Caco-2 (cell line): ENCODE results near the gene SEMA3F. TPM values are rescaled to one million over a fixed set of nuclear protein-coding genes. Genes with fewer than 3 reads are reported as not detected.

Source experiments
- BruUV-seq: library from RNA; stranded (reverse); fragments of 400-500 nt; replicated peaks from 2 replicates; lab custom pipeline; 2021; lab: Mats Ljungman, UMichigan
- CTCF ChIA-PET: fragments of 300-600 bp; sonication (Branson Sonifier 250); formaldehyde crosslinking; loops from one replicate; lab custom pipeline; 2022; ENCODE audit warnings: antibody characterized with exemption; lab: Charles Lee
- POLR2A ChIA-PET: fragments of 300-600 bp; sonication (Branson Sonifier 250); formaldehyde crosslinking; loops from one replicate; lab custom pipeline; 2022; ENCODE audit warnings: antibody characterized with exemption; lab: Charles Lee
- DNase-seq, 2 experiments: peaks; one replicate each; pipeline versions ENCODE4 v3.0.0 to v3.0.0-alpha.2; 2020 to 2022
- H3K27me3 ChIP-seq: replicated peaks from 2 replicates; pipeline ENCODE4 v1.6.0; 2011; ENCODE audit warnings: low read length; ENCODE audit not compliant: control insufficient read depth, insufficient read depth
- H3K36me3 ChIP-seq: 2 replicates; pipeline ENCODE4 v1.5.1; 2011; ENCODE audit warnings: low read length; ENCODE audit not compliant: control insufficient read depth, insufficient read depth
- H3K4me1 ChIP-seq: fragments of 250-450 bp; sonication (Bioruptor Pico); 2 replicates; pipeline ENCODE4 v1.5.1; 2020; ENCODE audit warnings: mild to moderate bottlenecking
- H3K4me3 ChIP-seq: 2 replicates; pipeline ENCODE4 v1.5.1; 2011; ENCODE audit warnings: low read depth, mild to moderate bottlenecking, control low read depth, low read length
- H3K9me3 ChIP-seq: fragments of 250-450 bp; sonication (Bioruptor Pico); 2 replicates; pipeline ENCODE4 v1.5.1; 2020; ENCODE audit warnings: mild to moderate bottlenecking, moderate library complexity
- H3K27ac Mint-ChIP-seq: one replicate; pipeline ENCODE4 v1.8.0; 2022; ENCODE audit warnings: mixed read lengths; ENCODE audit not compliant: unreplicated experiment
- H3K27me3 Mint-ChIP-seq: one replicate; pipeline ENCODE4 v1.8.0; 2022; ENCODE audit warnings: mixed read lengths; ENCODE audit not compliant: insufficient read depth, unreplicated experiment
- H3K36me3 Mint-ChIP-seq: one replicate; pipeline ENCODE4 v1.8.0; 2022; ENCODE audit warnings: mild to moderate bottlenecking, mixed read lengths; ENCODE audit not compliant: insufficient read depth, unreplicated experiment
- H3K4me1 Mint-ChIP-seq: one replicate; pipeline ENCODE4 v1.8.0; 2022; ENCODE audit warnings: low read depth, mixed read lengths; ENCODE audit not compliant: unreplicated experiment
- H3K4me3 Mint-ChIP-seq: one replicate; pipeline ENCODE4 v1.8.0; 2022; ENCODE audit warnings: mild to moderate bottlenecking, moderate library complexity, mixed read lengths; ENCODE audit not compliant: unreplicated experiment
- H3K9me3 Mint-ChIP-seq: one replicate; pipeline ENCODE4 v1.8.0; 2022; ENCODE audit warnings: mixed read lengths; ENCODE audit not compliant: unreplicated experiment
- intact Hi-C: fragments of 100-400 bp; cut with micrococcal nuclease; formaldehyde crosslinking; loops from one replicate; pipeline ENCODE4 v1.10.0; 2022; ENCODE audit not compliant: unreplicated experiment
- total RNA-seq: library from RNA; stranded (reverse); gene quantifications from 2 replicates; pipeline ENCODE4 v1.2.3, GENCODE V29; 2022
- TF ChIP-seq, protein P1 (sequence below), 2 experiments: fragments of 200-600 bp in 1 of 2; IDR thresholded peaks; 1 replicate in 1 of 2; 2 replicates in 1 of 2; pipeline versions ENCODE4 v1.5.1 to v1.8.0; 2011 to 2022; ENCODE audit warnings: antibody characterized with exemption in 1 of 2, control low read depth in 1 of 2, inconsistent platforms in 1 of 2, low read depth in 1 of 2, low read length in 1 of 2, mild to moderate bottlenecking in 1 of 2, moderate library complexity in 1 of 2; ENCODE audit not compliant: insufficient read depth in 1 of 2, severe bottlenecking in 1 of 2, unreplicated experiment in 1 of 2

SEMA3F gene
- total RNA-seq, 1 experiment from 2014 or later = 16.5 TPM

DNA sequence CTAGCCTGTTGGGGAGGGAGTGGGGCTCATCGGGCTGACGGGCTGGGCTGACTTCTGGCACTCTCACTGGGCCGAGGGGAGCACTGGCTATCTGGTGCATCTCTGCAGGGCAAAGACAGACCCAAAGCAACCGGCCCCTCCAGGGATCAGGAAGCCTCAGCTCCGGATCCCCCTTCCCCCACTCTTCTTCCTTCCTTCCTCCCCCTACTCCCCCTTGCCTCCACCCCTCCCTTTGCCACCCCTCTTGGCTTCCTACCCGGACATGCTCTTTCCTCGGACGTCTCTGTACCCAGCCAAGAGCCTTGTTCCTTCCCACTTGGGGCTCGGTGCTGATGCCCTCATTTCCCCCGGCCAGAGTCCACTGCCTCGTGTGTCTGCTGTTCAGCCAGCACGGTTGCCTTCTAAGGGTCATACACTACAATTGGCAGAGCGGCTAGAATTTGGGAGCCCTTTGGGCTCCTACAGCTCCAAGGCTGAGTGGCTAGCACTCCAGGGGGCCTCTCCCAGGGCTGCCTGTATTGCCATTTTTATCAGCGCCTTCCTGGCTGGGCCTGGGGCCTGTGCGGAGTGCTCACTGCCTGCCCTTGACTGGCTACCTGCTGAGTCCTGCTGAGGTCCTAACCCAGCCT is 10.9 kb downstream of the SEMA3F start:
- no TSS peak for BruUV-seq
- ChIA-PET POLR2A (no interaction called here), CTCF (interaction anchor here (1.3 kb wide), 1 partner anchor 9 kb away, joined by 5 read pairs; no protein-coding TSS in a partner anchor)
- DNase-seq = no peak
- TF ChIP-seq, protein P1, sequence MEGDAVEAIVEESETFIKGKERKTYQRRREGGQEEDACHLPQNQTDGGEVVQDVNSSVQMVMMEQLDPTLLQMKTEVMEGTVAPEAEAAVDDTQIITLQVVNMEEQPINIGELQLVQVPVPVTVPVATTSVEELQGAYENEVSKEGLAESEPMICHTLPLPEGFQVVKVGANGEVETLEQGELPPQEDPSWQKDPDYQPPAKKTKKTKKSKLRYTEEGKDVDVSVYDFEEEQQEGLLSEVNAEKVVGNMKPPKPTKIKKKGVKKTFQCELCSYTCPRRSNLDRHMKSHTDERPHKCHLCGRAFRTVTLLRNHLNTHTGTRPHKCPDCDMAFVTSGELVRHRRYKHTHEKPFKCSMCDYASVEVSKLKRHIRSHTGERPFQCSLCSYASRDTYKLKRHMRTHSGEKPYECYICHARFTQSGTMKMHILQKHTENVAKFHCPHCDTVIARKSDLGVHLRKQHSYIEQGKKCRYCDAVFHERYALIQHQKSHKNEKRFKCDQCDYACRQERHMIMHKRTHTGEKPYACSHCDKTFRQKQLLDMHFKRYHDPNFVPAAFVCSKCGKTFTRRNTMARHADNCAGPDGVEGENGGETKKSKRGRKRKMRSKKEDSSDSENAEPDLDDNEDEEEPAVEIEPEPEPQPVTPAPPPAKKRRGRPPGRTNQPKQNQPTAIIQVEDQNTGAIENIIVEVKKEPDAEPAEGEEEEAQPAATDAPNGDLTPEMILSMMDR (IDR thresholded peaks at IDR 0.05; ENCODE audit: insufficient read depth in 1 of 2, low read depth in 1 of 2, low read length in 1 of 2, severe bottlenecking in 1 of 2, unreplicated experiment in 1 of 2) = no peak
- Mint-ChIP-seq H3K4me1 (peaks cover 16% of the 10 kb centered on the region), H3K4me3 (no peak overlapping the region), H3K27me3 (no peaks in the 10 kb centered on the region), H3K9me3 (no peaks in the 10 kb centered on the region), H3K27ac (peak overlapping the region; percentile 44), H3K36me3 (no peaks in the 10 kb centered on the region)
- Histone ChIP-seq H3K27me3 (no peaks in the 10 kb centered on the region), H3K36me3 (no peaks in the 10 kb centered on the region; the same call in 1 of the 2 replicates), H3K4me1 (peaks cover 25% of the 10 kb centered on the region), H3K9me3 (no peaks in the 10 kb centered on the region), H3K4me3 (no peak overlapping the region)
- intact Hi-C loops = no loop called here

DNA sequence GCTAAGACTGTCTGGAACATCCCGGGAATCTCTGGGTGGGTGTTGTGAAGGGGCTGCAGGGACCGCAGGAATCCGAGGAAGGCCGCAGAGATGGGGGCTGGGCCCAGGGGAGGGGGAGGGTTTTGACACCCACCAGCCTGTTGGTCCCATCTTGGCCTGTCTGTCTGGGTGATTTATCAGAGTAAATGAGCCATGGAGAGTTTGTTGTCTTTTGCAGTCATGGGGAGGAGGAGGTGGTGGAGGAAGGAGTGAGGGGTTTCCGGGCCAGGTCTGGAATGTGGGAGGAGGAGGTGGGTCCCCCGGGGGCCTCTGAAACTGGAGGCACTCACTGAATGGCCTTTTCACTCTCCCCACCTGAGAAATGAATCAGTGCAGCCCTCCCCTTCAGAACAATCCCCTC is 11.5 kb downstream of the SEMA3F start:
- intact Hi-C loops = no loop called here
- ChIA-PET POLR2A (no interaction called here), CTCF (no interaction called here)
- Histone ChIP-seq H3K4me1 (peaks cover 25% of the 10 kb centered on the region), H3K4me3 (no peak overlapping the region), H3K9me3 (no peaks in the 10 kb centered on the region), H3K27me3 (no peaks in the 10 kb centered on the region), H3K36me3 (no peaks in the 10 kb centered on the region; the same call in 1 of the 2 replicates)
- DNase-seq = no peak
- no peak overlapping the region for H3K4me3 Mint-ChIP-seq
- no peaks in the 10 kb centered on the region for H3K27me3 Mint-ChIP-seq
- peaks cover 16% of the 10 kb centered on the region for H3K4me1 Mint-ChIP-seq
- no TSS peak for BruUV-seq
- H3K9me3 Mint-ChIP-seq = no peaks in the 10 kb centered on the region
- TF ChIP-seq, protein P1 (IDR thresholded peaks at IDR 0.05; ENCODE audit: insufficient read depth in 1 of 2, low read depth in 1 of 2, low read length in 1 of 2, severe bottlenecking in 1 of 2, unreplicated experiment in 1 of 2) = no peak
- no peaks in the 10 kb centered on the region for H3K36me3 Mint-ChIP-seq
- peak overlapping the region; percentile 44 for H3K27ac Mint-ChIP-seq

DNA sequence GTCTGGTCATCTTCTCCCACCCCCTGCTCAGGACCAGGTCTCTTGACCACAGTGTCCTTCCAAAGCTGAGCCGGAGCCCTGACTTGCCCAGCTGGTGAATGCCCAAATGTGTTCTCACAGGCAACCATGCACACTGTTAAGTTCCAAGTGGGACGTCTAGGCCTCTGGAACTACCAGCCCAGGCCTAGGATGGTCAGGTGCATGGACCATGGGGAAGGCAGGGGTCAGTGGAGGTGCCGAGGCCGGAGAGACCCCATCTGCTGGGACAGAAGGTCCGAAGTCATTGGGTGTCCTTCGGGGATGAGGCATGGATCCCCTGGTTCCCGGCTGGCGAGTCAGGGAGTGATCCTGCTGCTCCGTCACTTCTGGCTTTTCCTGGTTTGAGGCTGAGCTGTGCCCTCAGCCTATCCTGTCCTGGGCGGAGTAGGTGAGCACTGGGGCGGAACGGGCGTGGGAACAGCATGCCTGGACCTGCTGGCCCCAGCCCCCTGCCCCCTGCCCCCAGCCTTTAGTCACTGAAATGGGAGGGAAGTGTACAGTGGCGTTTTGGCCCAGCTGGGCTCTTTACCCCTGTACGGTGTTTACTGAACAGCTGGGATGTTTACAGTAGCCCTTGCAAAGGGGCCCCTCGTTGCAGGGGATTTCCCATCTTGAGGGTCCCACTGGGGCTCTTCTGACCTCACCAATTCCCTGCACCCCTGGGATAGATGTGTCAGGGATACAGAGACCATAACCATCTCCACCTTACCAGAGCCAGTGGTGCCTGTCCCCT is 12.1 kb downstream of the SEMA3F start:
- peaks cover 25% of the 10 kb centered on the region for H3K4me1 ChIP-seq
- Mint-ChIP-seq H3K4me1 (peaks cover 16% of the 10 kb centered on the region), H3K9me3 (no peaks in the 10 kb centered on the region), H3K4me3 (no peak overlapping the region), H3K36me3 (no peaks in the 10 kb centered on the region), H3K27me3 (no peaks in the 10 kb centered on the region), H3K27ac (peak overlapping the region; percentile 44)
- TF ChIP-seq, protein P1 (IDR thresholded peaks at IDR 0.05; ENCODE audit: insufficient read depth in 1 of 2, low read depth in 1 of 2, low read length in 1 of 2, severe bottlenecking in 1 of 2, unreplicated experiment in 1 of 2) = no peak
- DNase-seq = no peak
- ChIA-PET CTCF (no interaction called here), POLR2A (no interaction called here)
- intact Hi-C loops = no loop called here
- H3K36me3 ChIP-seq = no peaks in the 10 kb centered on the region; the same call in 1 of the 2 replicates
- H3K9me3 ChIP-seq = no peaks in the 10 kb centered on the region
- no peak overlapping the region for H3K4me3 ChIP-seq
- no TSS peak for BruUV-seq
- no peaks in the 10 kb centered on the region for H3K27me3 ChIP-seq
